Measurements from ENCODE around the gene TSC22D3. TPM values are rescaled to one million over a fixed set of nuclear protein-coding genes. Genes with fewer than 3 reads are reported as not detected.

Gene TSC22D3
- total RNA-seq, 4 donors from 2014 or later: 473 to 982 (median 684) TPM

- no peak for TF ChIP-seq CTCF (IDR thresholded peaks at IDR 0.05; ENCODE audit: low read depth)
Measured at GRCh38 chrX:107758231-107758766, 17.3 kb downstream of the TSC22D3 start.

GRCh38 chrX:107755721-107756120 lies 19.9 kb downstream of the TSC22D3 start:
- TF ChIP-seq CTCF (IDR thresholded peaks at IDR 0.05; ENCODE audit: low read depth): no peak

- TF ChIP-seq CTCF (IDR thresholded peaks at IDR 0.05; ENCODE audit: low read depth): no peak
Measured at GRCh38 chrX:107753187-107753586, 22.4 kb downstream of the TSC22D3 start.

- no peak for TF ChIP-seq CTCF (IDR thresholded peaks at IDR 0.05; ENCODE audit: low read depth)
Measured at GRCh38 chrX:107752714-107753113, 22.9 kb downstream of the TSC22D3 start.

GRCh38 chrX:107752043-107752442 lies 23.5 kb downstream of the TSC22D3 start:
- TF ChIP-seq CTCF (IDR thresholded peaks at IDR 0.05; ENCODE audit: low read depth): no peak

- no peak for TF ChIP-seq CTCF (IDR thresholded peaks at IDR 0.05; ENCODE audit: low read depth)
Measured at GRCh38 chrX:107750861-107751445, 24.6 kb downstream of the TSC22D3 start.

- no peak for TF ChIP-seq CTCF (IDR thresholded peaks at IDR 0.05; ENCODE audit: low read depth)
Measured at GRCh38 chrX:107750263-107750662, 25.3 kb downstream of the TSC22D3 start.

Data from subcutaneous adipose tissue (tissue), 4 donors.